Measurements from ENCODE around the gene MEA1.

Gene MEA1

GRCh38 chr6:42970871-42971612 lies 42.7 kb downstream of the MEA1 start (continued):
- TF ChIP-seq TSHZ1 (tag by site-specific recombination; IDR thresholded peaks at IDR 0.05; ENCODE audit: borderline replicate concordance): no peak
- TF ChIP-seq ZNF266 (tag by site-specific recombination; IDR thresholded peaks at IDR 0.05; ENCODE audit: low read depth): no peak
- no peak for TF ChIP-seq ZBTB48 (tag by site-specific recombination; IDR thresholded peaks at IDR 0.05)
- TF ChIP-seq KLF8 (tag by site-specific recombination; IDR thresholded peaks at IDR 0.05): no peak
- no peak for TF ChIP-seq ZNF121 (tag by site-specific recombination; IDR thresholded peaks at IDR 0.05)
- no peak for TF ChIP-seq ZNF585B (tag by site-specific recombination; IDR thresholded peaks at IDR 0.05)
- no peak for TF ChIP-seq ZNF302 (tag by site-specific recombination; IDR thresholded peaks at IDR 0.05; ENCODE audit: low read depth)
- no peak for TF ChIP-seq ZNF544 (tag by site-specific recombination; IDR thresholded peaks at IDR 0.05)
- no peak for TF ChIP-seq ZNF24 (tag by site-specific recombination; IDR thresholded peaks at IDR 0.05)
- peak; percentile 64 for TF ChIP-seq SP7 (tag by site-specific recombination; IDR thresholded peaks at IDR 0.05)
- TF ChIP-seq PRDM2 (tag by site-specific recombination; IDR thresholded peaks at IDR 0.05; ENCODE audit: borderline replicate concordance): no peak
- TF ChIP-seq MYNN (tag by site-specific recombination; IDR thresholded peaks at IDR 0.05; ENCODE audit: borderline replicate concordance): no peak
- peak; percentile 51 for TF ChIP-seq ZNF394 (tag by site-specific recombination; IDR thresholded peaks at IDR 0.05; ENCODE audit: borderline replicate concordance)
- no peak for TF ChIP-seq ZNF645 (tag by site-specific recombination; IDR thresholded peaks at IDR 0.05)
- TF ChIP-seq CTCF (tag by site-specific recombination; IDR thresholded peaks at IDR 0.05): no peak
- TF ChIP-seq ZNF23 (tag by site-specific recombination; IDR thresholded peaks at IDR 0.05; ENCODE audit: borderline replicate concordance): no peak
- TF ChIP-seq ZNF16 (tag by site-specific recombination; IDR thresholded peaks at IDR 0.05; ENCODE audit: low read depth): no peak
- no peak for TF ChIP-seq ZBTB44 (tag by site-specific recombination; IDR thresholded peaks at IDR 0.05)
- TF ChIP-seq BCL6B (tag by site-specific recombination; IDR thresholded peaks at IDR 0.05): no peak
